Measurements from ENCODE around the gene A1BG.

DNA sequence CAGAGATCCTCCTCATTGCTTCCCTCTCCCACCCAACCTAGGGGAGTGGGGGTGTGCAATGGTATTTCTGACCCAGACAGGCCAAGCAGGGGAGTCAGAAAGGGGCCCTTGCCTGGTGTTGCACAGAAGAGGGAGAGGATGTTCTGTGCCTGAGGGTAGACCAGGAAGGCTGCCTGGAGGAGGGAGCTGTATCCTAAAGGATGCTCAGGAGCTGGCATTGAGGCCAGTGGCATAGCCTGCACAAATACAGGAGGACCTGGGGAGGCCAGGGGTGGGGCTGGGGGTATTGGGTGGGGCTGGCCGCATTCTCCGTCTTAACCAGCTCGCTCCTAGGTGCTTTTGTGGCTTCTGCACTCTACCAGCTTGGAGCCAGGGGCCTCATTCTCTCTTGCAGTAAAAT is 46.6 kb upstream of the A1BG start:
- TF ChIP-seq, protein P1, sequence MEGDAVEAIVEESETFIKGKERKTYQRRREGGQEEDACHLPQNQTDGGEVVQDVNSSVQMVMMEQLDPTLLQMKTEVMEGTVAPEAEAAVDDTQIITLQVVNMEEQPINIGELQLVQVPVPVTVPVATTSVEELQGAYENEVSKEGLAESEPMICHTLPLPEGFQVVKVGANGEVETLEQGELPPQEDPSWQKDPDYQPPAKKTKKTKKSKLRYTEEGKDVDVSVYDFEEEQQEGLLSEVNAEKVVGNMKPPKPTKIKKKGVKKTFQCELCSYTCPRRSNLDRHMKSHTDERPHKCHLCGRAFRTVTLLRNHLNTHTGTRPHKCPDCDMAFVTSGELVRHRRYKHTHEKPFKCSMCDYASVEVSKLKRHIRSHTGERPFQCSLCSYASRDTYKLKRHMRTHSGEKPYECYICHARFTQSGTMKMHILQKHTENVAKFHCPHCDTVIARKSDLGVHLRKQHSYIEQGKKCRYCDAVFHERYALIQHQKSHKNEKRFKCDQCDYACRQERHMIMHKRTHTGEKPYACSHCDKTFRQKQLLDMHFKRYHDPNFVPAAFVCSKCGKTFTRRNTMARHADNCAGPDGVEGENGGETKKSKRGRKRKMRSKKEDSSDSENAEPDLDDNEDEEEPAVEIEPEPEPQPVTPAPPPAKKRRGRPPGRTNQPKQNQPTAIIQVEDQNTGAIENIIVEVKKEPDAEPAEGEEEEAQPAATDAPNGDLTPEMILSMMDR (IDR thresholded peaks at IDR 0.05; ENCODE audit: low read depth, low read length, missing input control), result no peak
- TF ChIP-seq YY1 (IDR thresholded peaks at IDR 0.05) (no peak), JUND (IDR thresholded peaks at IDR 0.05) (no peak), TAF1 (conservative IDR thresholded peaks at IDR 0.05) (no peak), EGR1 (IDR thresholded peaks at IDR 0.05; ENCODE audit: low read depth in 2 of 2) (no peak)
- TF ChIP-seq, protein P2, sequence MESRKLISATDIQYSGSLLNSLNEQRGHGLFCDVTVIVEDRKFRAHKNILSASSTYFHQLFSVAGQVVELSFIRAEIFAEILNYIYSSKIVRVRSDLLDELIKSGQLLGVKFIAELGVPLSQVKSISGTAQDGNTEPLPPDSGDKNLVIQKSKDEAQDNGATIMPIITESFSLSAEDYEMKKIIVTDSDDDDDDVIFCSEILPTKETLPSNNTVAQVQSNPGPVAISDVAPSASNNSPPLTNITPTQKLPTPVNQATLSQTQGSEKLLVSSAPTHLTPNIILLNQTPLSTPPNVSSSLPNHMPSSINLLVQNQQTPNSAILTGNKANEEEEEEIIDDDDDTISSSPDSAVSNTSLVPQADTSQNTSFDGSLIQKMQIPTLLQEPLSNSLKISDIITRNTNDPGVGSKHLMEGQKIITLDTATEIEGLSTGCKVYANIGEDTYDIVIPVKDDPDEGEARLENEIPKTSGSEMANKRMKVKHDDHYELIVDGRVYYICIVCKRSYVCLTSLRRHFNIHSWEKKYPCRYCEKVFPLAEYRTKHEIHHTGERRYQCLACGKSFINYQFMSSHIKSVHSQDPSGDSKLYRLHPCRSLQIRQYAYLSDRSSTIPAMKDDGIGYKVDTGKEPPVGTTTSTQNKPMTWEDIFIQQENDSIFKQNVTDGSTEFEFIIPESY (IDR thresholded peaks at IDR 0.05), result no peak

Data from liver (tissue), 3 donors.